ENCODE measurements around the gene HEATR5A. TPM values are rescaled to one million over a fixed set of nuclear protein-coding genes. Genes with fewer than 3 reads are reported as not detected.
A peak's percentile ranks its signal among the peaks of the same experiment; 100 is the strongest.
"Not testable (repeated sequence)": the region's sequence is repeated elsewhere in the genome, so short reads cannot be mapped to it uniquely, and the experiment has no call there.

The HEATR5A gene
- polyA plus RNA-seq, 1 of the 3 experiments (the other 2 are of a cell fraction), result 7.1 TPM

DNA sequence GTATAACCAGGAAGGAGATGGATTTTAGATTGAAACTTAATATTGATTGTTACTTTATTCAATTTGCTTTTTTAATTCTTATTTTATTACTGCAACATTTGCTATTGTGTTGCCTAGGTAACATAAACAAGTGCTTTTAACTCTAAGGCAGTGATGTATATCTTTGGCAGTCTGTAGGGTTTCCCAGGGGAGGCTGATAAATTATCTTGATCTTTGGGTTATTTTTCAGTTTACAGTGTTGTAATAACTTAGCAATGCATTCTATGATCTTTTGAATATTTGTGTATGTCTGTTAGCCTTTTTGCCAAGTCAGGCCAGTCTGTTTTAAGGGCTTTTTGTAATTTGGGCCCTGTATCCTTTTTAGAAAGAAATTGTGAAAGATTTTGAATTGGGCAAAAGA is 44.8 kb upstream of the HEATR5A start:
- DNase-seq, result no peak
- H3K4me2 ChIP-seq, result no peak overlapping the region
- H3K9me3 ChIP-seq, result no peaks in the 10 kb centered on the region
- H3K4me1 ChIP-seq (ENCODE audit: control insufficient read depth in 1 of 2, insufficient read depth in 2 of 2, low read depth in 1 of 2, low read length in 1 of 2), result no peaks in the 10 kb centered on the region; a peak in 1 of 4 replicates
- H3K36me3 ChIP-seq (replicated peaks in 1 of 2; ENCODE audit: control insufficient read depth in 1 of 2, insufficient read depth in 2 of 2, low read length in 1 of 2), result no peaks in the 10 kb centered on the region
- TF ChIP-seq RFX5 (IDR thresholded peaks at IDR 0.05; ENCODE audit: low read length) (no peak), ELF1 (IDR thresholded peaks at IDR 0.05) (no peak), RCOR1 (IDR thresholded peaks at IDR 0.05; ENCODE audit: low read length) (no peak), FOXM1 (IDR thresholded peaks at IDR 0.05; ENCODE audit: low read depth) (no peak), SMC3 (IDR thresholded peaks at IDR 0.05; ENCODE audit: low read depth, low read length) (no peak), YY1 (IDR thresholded peaks at IDR 0.05; ENCODE audit: low read depth) (no peak), MEF2A (IDR thresholded peaks at IDR 0.05; ENCODE audit: borderline replicate concordance, low read depth) (no peak), SIN3A (IDR thresholded peaks at IDR 0.05; ENCODE audit: borderline replicate concordance, low read depth, low read length) (no peak), GABPA (IDR thresholded peaks at IDR 0.05; ENCODE audit: low read depth) (no peak), MXI1 (IDR thresholded peaks at IDR 0.05; ENCODE audit: low read depth, low read length) (no peak), USF1 (IDR thresholded peaks at IDR 0.05; ENCODE audit: borderline replicate concordance, low read depth) (no peak), RXRA (IDR thresholded peaks at IDR 0.05; ENCODE audit: borderline replicate concordance, low read depth) (no peak), FOXJ3 (CRISPR knock-in tag; IDR thresholded peaks at IDR 0.05) (no peak), JUND (IDR thresholded peaks at IDR 0.05) (no peak)
- TF ChIP-seq, protein P1, sequence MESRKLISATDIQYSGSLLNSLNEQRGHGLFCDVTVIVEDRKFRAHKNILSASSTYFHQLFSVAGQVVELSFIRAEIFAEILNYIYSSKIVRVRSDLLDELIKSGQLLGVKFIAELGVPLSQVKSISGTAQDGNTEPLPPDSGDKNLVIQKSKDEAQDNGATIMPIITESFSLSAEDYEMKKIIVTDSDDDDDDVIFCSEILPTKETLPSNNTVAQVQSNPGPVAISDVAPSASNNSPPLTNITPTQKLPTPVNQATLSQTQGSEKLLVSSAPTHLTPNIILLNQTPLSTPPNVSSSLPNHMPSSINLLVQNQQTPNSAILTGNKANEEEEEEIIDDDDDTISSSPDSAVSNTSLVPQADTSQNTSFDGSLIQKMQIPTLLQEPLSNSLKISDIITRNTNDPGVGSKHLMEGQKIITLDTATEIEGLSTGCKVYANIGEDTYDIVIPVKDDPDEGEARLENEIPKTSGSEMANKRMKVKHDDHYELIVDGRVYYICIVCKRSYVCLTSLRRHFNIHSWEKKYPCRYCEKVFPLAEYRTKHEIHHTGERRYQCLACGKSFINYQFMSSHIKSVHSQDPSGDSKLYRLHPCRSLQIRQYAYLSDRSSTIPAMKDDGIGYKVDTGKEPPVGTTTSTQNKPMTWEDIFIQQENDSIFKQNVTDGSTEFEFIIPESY (IDR thresholded peaks at IDR 0.05; ENCODE audit: borderline replicate concordance, low read depth), result no peak
- TF ChIP-seq, protein P2, sequence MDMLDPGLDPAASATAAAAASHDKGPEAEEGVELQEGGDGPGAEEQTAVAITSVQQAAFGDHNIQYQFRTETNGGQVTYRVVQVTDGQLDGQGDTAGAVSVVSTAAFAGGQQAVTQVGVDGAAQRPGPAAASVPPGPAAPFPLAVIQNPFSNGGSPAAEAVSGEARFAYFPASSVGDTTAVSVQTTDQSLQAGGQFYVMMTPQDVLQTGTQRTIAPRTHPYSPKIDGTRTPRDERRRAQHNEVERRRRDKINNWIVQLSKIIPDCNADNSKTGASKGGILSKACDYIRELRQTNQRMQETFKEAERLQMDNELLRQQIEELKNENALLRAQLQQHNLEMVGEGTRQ (IDR thresholded peaks at IDR 0.05; ENCODE audit: borderline replicate concordance, low read depth, low read length), result no peak
- TF ChIP-seq, protein P3, sequence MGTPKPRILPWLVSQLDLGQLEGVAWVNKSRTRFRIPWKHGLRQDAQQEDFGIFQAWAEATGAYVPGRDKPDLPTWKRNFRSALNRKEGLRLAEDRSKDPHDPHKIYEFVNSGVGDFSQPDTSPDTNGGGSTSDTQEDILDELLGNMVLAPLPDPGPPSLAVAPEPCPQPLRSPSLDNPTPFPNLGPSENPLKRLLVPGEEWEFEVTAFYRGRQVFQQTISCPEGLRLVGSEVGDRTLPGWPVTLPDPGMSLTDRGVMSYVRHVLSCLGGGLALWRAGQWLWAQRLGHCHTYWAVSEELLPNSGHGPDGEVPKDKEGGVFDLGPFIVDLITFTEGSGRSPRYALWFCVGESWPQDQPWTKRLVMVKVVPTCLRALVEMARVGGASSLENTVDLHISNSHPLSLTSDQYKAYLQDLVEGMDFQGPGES (IDR thresholded peaks at IDR 0.05; ENCODE audit: low read depth, low read length), result no peak
- no peaks in the 10 kb centered on the region for H3F3A ChIP-seq (replicated peaks; ENCODE audit: insufficient read depth)
- CTCF ChIA-PET, result interaction anchor here (2.2 kb wide), 1 partner anchor 790 kb away, joined by 4 read pairs; no protein-coding TSS in a partner anchor
- H3K9me2 ChIP-seq, result no peaks in the 10 kb centered on the region
- no peak overlapping the region; a peak in 1 of 4 replicates for H3K27ac ChIP-seq (ENCODE audit: low read depth in 2 of 2, low read length in 1 of 2)
- H3K27me3 ChIP-seq (ENCODE audit: insufficient read depth), result no peaks in the 10 kb centered on the region; the same call in 1 of the 2 replicates
- H4K20me1 ChIP-seq (ENCODE audit: insufficient read depth), result no peaks in the 10 kb centered on the region
- no peak overlapping the region for H3K9ac ChIP-seq
- no peak overlapping the region for H3K4me3 ChIP-seq (ENCODE audit: low read depth in 2 of 2, low read length in 1 of 2)
- no peak overlapping the region for H2AFZ ChIP-seq (ENCODE audit: low read depth)
- POLR2A ChIA-PET, result no interaction called here
- no peaks in the 10 kb centered on the region for H3K79me2 ChIP-seq (ENCODE audit: insufficient read depth)

- CTCF ChIA-PET, result interaction anchor here (0.6 to 0.7 kb wide), 3 partner anchors 10 to 371 kb away, joined by 3 read pairs; no protein-coding TSS in a partner anchor
- POLR2A ChIA-PET, result not testable (repeated sequence)
Measured at GRCh38 chr14:31462450-31462849, 42.1 kb upstream of the HEATR5A start.

More at GRCh38 chr14:31462450-31462849, 42.1 kb upstream of the HEATR5A start:
- H3K36me3 ChIP-seq (replicated peaks in 1 of 2; ENCODE audit: control insufficient read depth in 1 of 2, insufficient read depth in 2 of 2, low read length in 1 of 2); H3K9me2 ChIP-seq; H3K9me3 ChIP-seq; H3K27ac ChIP-seq (ENCODE audit: low read depth in 2 of 2, low read length in 1 of 2); H4K20me1 ChIP-seq (ENCODE audit: insufficient read depth); H3K9ac ChIP-seq; H3K4me1 ChIP-seq (ENCODE audit: control insufficient read depth in 1 of 2, insufficient read depth in 2 of 2, low read depth in 1 of 2, low read length in 1 of 2); H3K79me2 ChIP-seq (ENCODE audit: insufficient read depth); H3K27me3 ChIP-seq (ENCODE audit: insufficient read depth); H3F3A ChIP-seq (replicated peaks; ENCODE audit: insufficient read depth); H3K4me3 ChIP-seq (ENCODE audit: low read depth in 2 of 2, low read length in 1 of 2); DNase-seq; H3K4me2 ChIP-seq: not testable (repeated sequence)
- WGBS (ENCODE audit: low lambda C conversion rate), result 62% methylated on average over 2 of the region's 2 CpGs
- 0 out of 2 replicates have a peak overlapping the region, but pooled peaks have one; percentile 39 for H2AFZ ChIP-seq (ENCODE audit: low read depth)
